GM12878 (cell line): ENCODE data around the gene PTPRM.

Experiments
- MTA3 ChIP-seq: IDR thresholded peaks from 2 replicates; pipeline ENCODE4 v1.6.1; 2012; ENCODE audit warnings: low read length, inconsistent platforms, borderline replicate concordance
- POLR2A ChIP-seq: IDR thresholded peaks from 2 replicates; pipeline ENCODE4 v1.6.1; 2011; ENCODE audit warnings: low read depth, mild to moderate bottlenecking, low read length
- TF ChIP-seq, protein P1 (sequence below): fragments of 450-650 bp; IDR thresholded peaks from 2 replicates; pipeline ENCODE4 v1.6.1; 2018; ENCODE audit warnings: mild to moderate bottlenecking, low read depth, moderate library complexity; ENCODE audit not compliant: partially characterized antibody

DNA sequence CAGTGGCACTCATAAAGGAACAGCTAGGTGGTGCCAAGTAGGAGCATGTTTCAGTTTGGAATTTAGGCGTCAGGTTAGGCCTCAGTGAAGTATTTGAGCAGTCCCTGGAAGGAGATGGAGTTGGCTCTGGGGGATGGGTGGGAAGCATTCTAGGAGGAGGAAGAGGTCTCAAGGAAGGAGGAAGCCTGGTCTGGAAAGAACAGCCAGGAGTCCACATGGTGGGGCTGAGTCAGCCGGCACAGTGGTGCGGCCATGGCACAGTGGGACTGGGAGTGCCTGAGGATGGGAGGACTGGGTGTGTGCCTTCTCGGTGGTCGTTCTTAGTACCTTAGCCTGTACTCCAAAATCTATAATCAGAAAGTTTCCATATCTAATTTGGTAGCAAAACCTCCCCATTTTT is 373.3 kb downstream of the PTPRM start:
- TF ChIP-seq POLR2A (no peak), MTA3 (no peak)
- TF ChIP-seq, protein P1, sequence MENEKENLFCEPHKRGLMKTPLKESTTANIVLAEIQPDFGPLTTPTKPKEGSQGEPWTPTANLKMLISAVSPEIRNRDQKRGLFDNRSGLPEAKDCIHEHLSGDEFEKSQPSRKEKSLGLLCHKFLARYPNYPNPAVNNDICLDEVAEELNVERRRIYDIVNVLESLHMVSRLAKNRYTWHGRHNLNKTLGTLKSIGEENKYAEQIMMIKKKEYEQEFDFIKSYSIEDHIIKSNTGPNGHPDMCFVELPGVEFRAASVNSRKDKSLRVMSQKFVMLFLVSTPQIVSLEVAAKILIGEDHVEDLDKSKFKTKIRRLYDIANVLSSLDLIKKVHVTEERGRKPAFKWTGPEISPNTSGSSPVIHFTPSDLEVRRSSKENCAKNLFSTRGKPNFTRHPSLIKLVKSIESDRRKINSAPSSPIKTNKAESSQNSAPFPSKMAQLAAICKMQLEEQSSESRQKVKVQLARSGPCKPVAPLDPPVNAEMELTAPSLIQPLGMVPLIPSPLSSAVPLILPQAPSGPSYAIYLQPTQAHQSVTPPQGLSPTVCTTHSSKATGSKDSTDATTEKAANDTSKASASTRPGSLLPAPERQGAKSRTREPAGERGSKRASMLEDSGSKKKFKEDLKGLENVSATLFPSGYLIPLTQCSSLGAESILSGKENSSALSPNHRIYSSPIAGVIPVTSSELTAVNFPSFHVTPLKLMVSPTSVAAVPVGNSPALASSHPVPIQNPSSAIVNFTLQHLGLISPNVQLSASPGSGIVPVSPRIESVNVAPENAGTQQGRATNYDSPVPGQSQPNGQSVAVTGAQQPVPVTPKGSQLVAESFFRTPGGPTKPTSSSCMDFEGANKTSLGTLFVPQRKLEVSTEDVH: no peak
